Measurements from ENCODE around the gene SLC39A5.
A peak's percentile ranks its signal among the peaks of the same experiment; 100 is the strongest.

SLC39A5 gene

DNA sequence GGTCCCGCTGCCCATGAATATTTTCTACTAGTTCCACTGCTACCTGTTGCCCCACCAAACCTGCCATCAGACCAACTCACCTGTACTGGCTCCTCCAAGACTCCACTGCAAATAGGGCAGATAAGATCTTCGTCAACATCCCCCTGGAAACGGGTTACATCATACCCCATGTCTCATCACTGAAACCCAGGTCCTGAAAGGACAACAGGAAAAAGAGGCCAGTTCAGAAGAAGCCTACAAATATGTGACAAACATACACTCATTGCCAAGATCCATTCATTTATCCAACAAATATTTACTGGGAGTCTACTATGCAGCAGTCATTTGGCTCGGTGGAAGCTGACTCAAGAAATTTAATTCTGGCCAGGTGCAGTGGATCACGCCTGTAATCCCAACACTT, 16.0 kb upstream of the SLC39A5 start:
- in situ Hi-C loops (cut with MboI; ENCODE audit: low sequenced_read_pairs, unreplicated experiment), result loop anchor here (25.0 kb wide), 1 partner anchor 248 kb away; the partner anchor contains the start of genes MIP and SPRYD4
- no peak for DNase-seq (ENCODE audit: low spot score)

DNA sequence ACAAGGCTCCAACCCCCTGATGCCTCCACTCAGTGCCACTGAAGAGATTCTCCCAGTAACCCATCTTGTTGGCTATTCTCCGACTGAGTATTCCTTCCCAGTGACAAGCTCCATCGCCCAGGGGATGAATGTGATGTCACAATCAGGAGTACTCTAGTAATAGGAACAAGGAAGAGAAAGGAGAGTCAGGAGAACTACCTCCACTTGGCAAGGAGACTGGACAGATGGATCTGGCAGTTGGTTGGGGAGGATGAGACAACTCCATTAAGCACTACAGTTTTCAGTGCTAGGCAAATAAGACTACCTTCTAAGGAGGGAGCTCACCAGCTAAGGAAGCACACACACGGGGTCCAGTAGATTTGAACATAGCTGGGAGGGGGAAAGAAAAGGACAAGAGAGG, 13.4 kb upstream of the SLC39A5 start:
- DNase-seq (ENCODE audit: low spot score), result no peak
- TF ChIP-seq, protein P1, sequence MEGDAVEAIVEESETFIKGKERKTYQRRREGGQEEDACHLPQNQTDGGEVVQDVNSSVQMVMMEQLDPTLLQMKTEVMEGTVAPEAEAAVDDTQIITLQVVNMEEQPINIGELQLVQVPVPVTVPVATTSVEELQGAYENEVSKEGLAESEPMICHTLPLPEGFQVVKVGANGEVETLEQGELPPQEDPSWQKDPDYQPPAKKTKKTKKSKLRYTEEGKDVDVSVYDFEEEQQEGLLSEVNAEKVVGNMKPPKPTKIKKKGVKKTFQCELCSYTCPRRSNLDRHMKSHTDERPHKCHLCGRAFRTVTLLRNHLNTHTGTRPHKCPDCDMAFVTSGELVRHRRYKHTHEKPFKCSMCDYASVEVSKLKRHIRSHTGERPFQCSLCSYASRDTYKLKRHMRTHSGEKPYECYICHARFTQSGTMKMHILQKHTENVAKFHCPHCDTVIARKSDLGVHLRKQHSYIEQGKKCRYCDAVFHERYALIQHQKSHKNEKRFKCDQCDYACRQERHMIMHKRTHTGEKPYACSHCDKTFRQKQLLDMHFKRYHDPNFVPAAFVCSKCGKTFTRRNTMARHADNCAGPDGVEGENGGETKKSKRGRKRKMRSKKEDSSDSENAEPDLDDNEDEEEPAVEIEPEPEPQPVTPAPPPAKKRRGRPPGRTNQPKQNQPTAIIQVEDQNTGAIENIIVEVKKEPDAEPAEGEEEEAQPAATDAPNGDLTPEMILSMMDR (IDR thresholded peaks at IDR 0.05; ENCODE audit: borderline replicate concordance, control extremely low read depth, extremely low read depth, insufficient read depth, missing control alignments), result no peak
- in situ Hi-C loops (cut with MboI; ENCODE audit: low sequenced_read_pairs, unreplicated experiment), result loop anchor here (25.0 kb wide), 1 partner anchor 246 kb away; the partner anchor contains the start of genes MIP and SPRYD4

More for the DNA sequence above, 16.0 kb upstream of the SLC39A5 start:
- TF ChIP-seq, protein P1 (IDR thresholded peaks at IDR 0.05; ENCODE audit: borderline replicate concordance, control extremely low read depth, extremely low read depth, insufficient read depth, missing control alignments), result no peak

GRCh38 chr12:56219840-56220239, 10.0 kb upstream of the SLC39A5 start:
- in situ Hi-C loops (cut with MboI; ENCODE audit: low sequenced_read_pairs, unreplicated experiment), result loop anchor here (25.0 kb wide), 1 partner anchor 242 kb away; the partner anchor contains the start of genes MIP and SPRYD4
- TF ChIP-seq, protein P1 (IDR thresholded peaks at IDR 0.05; ENCODE audit: borderline replicate concordance, control extremely low read depth, extremely low read depth, insufficient read depth, missing control alignments), result no peak
- no peak for DNase-seq (ENCODE audit: low spot score)

DNA sequence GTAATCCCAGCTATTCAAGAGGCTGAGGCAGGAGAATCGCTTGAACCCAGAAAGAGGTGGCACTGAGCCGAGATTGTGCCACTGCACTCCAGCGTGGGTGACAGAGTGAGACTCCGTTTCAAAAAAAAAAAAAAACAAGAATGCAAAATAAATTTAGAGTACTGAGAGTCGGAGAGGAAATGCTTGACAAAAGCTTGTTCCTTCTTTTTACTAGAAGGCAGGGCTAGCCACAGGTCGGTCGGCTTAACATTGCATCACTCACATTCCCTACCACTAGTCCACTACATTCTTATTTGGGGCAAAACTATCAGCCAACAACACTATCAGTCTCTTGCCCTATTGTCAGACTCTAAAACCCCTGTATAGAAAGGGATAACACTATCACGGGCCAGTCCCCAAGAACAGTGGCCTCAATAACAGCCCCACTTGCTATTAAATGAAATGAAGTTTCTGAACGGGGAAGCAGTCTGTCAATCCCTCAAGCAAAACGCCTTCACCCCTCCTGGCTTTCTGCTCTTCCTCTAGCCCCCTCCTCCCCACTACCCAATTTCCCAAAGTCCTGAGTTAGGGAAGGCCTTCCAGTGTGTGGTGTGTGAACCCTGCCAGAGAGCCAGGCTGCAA, 9.1 kb upstream of the SLC39A5 start:
- peak; percentile 40 for DNase-seq (ENCODE audit: low spot score)
- TF ChIP-seq, protein P1 (IDR thresholded peaks at IDR 0.05; ENCODE audit: borderline replicate concordance, control extremely low read depth, extremely low read depth, insufficient read depth, missing control alignments), result no peak
- in situ Hi-C loops (cut with MboI; ENCODE audit: low sequenced_read_pairs, unreplicated experiment), result loop anchor here (25.0 kb wide), 1 partner anchor 242 kb away; the partner anchor contains the start of genes MIP and SPRYD4

DNA sequence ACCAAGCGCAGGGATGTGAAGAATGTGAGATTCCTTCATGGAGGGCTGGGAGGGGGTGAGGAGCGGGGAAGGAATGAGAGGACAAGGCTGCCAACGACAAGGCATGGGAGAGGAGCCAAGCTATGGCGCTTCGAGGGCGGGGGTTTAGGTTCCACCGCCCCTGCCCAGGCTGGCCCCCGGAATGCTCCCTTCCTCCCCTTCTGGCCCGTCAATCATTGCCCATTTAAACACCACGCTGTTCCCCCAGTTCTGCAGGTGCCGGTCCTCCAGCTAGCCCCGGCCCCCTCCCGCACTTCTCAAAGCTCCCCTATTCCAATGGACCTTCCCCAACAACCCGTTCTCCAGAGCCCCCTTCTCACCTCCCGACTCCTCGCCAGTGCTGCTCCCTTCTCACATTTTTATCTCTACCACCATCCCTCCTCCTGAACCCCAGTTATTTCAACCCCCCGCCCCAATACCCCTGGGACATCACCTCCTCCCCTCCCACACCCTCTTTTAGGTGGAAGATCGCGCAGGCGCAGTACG, 8.6 kb upstream of the SLC39A5 start:
- in situ Hi-C loops (cut with MboI; ENCODE audit: low sequenced_read_pairs, unreplicated experiment), result loop anchor here (25.0 kb wide), 1 partner anchor 241 kb away; the partner anchor contains the start of genes MIP and SPRYD4

GRCh38 chr12:56221757-56222530, 7.9 kb upstream of the SLC39A5 start, which contains the start of gene RNF41:
RNF41 (minus strand) TSS chr12:56221922; CDS start chr12:56214047, 7,875 bp downstream.
- DNase-seq (ENCODE audit: low spot score), result peak; percentile 98
- in situ Hi-C loops (cut with MboI; ENCODE audit: low sequenced_read_pairs, unreplicated experiment), result loop anchor here (25.0 kb wide), 1 partner anchor 240 kb away; the partner anchor contains the start of genes MIP and SPRYD4
- TF ChIP-seq, protein P1 (IDR thresholded peaks at IDR 0.05; ENCODE audit: borderline replicate concordance, control extremely low read depth, extremely low read depth, insufficient read depth, missing control alignments), result no peak

More for the DNA sequence above, 8.6 kb upstream of the SLC39A5 start:
- no peak for DNase-seq (ENCODE audit: low spot score)
- TF ChIP-seq, protein P1 (IDR thresholded peaks at IDR 0.05; ENCODE audit: borderline replicate concordance, control extremely low read depth, extremely low read depth, insufficient read depth, missing control alignments), result no peak
